H9 (cell line): ENCODE results near the gene HIF1A. TPM values are rescaled to one million over a fixed set of nuclear protein-coding genes. Genes with fewer than 3 reads are reported as not detected.
A peak's percentile ranks its signal among the peaks of the same experiment; 100 is the strongest.

ENCODE experiments used
- DNase-seq: peaks from one replicate; pipeline ENCODE4 v3.0.0-alpha.2; 2017
- H2AFZ ChIP-seq: one replicate; pipeline ENCODE4 v1.6.1; 2013; ENCODE audit warnings: mild to moderate bottlenecking, low read length, control low read depth, moderate library complexity
- H2AK5ac ChIP-seq: 2 replicates; pipeline ENCODE4 v1.6.1; 2013; ENCODE audit warnings: low read length, control low read depth, mixed read lengths; ENCODE audit not compliant: insufficient read length
- H2BK120ac ChIP-seq: one replicate; pipeline ENCODE4 v1.6.1; 2013; ENCODE audit warnings: low read depth, mild to moderate bottlenecking, low read length, control low read depth, inconsistent platforms; ENCODE audit not compliant: poor library complexity, severe bottlenecking
- H2BK12ac ChIP-seq: 2 replicates; pipeline ENCODE4 v1.6.1; 2013; ENCODE audit warnings: low read length, control low read depth, mixed read lengths, low read depth; ENCODE audit not compliant: insufficient read length
- H2BK15ac ChIP-seq: 2 replicates; pipeline ENCODE4 v1.6.1; 2013; ENCODE audit warnings: low read depth, low read length, control low read depth
- H2BK20ac ChIP-seq: one replicate; pipeline ENCODE4 v1.6.1; 2013; ENCODE audit warnings: low read depth, mild to moderate bottlenecking, low read length, control low read depth, inconsistent platforms; ENCODE audit not compliant: poor library complexity, severe bottlenecking
- H2BK5ac ChIP-seq: 2 replicates; pipeline ENCODE4 v1.6.1; 2013; ENCODE audit warnings: low read length, control low read depth, mixed read lengths; ENCODE audit not compliant: insufficient read length
- H3K14ac ChIP-seq: 2 replicates; pipeline ENCODE4 v1.6.1; 2013; ENCODE audit warnings: low read length, control low read depth; ENCODE audit not compliant: insufficient read depth
- H3K18ac ChIP-seq: 2 replicates; pipeline ENCODE4 v1.6.1; 2013; ENCODE audit warnings: low read depth, mild to moderate bottlenecking, mixed read lengths, low read length, control low read depth; ENCODE audit not compliant: insufficient read length
- H3K23ac ChIP-seq: 2 replicates; pipeline ENCODE4 v1.6.1; 2013; ENCODE audit warnings: low read length, control low read depth, mixed read lengths, low read depth; ENCODE audit not compliant: insufficient read length
- H3K23me2 ChIP-seq: 2 replicates; pipeline ENCODE4 v1.6.1; 2013; ENCODE audit warnings: low read depth, mild to moderate bottlenecking, mixed read lengths, low read length, control low read depth; ENCODE audit not compliant: insufficient read length, poor library complexity, severe bottlenecking
- H3K27ac ChIP-seq: 2 replicates; pipeline ENCODE4 v1.5.1; 2013; ENCODE audit warnings: low read length, control low read depth, mixed read lengths, low read depth; ENCODE audit not compliant: insufficient read length
- H3K27me3 ChIP-seq: 2 replicates; pipeline ENCODE4 v1.6.1; 2013; ENCODE audit warnings: low read length, control low read depth, inconsistent platforms; ENCODE audit not compliant: insufficient read depth
- H3K4ac ChIP-seq: 2 replicates; pipeline ENCODE4 v1.6.1; 2013; ENCODE audit warnings: low read depth, mild to moderate bottlenecking, control low read depth, inconsistent platforms, low read length, moderate library complexity
- H3K4me1 ChIP-seq: 2 replicates; pipeline ENCODE4 v1.6.1; 2013; ENCODE audit warnings: low read length, control low read depth, inconsistent platforms; ENCODE audit not compliant: insufficient read depth
- H3K4me2 ChIP-seq: 2 replicates; pipeline ENCODE4 v1.6.1; 2013; ENCODE audit warnings: low read length, control low read depth, mixed read lengths; ENCODE audit not compliant: insufficient read length, insufficient read depth
- H3K56ac ChIP-seq: 2 replicates; pipeline ENCODE4 v1.6.1; 2013; ENCODE audit warnings: low read depth, mild to moderate bottlenecking, mixed read lengths, low read length, control low read depth; ENCODE audit not compliant: insufficient read length
- H3K79me1 ChIP-seq: 2 replicates; pipeline ENCODE4 v1.6.1; 2013; ENCODE audit warnings: low read depth, mild to moderate bottlenecking, moderate library complexity, low read length, control low read depth, inconsistent platforms; ENCODE audit not compliant: insufficient read depth, poor library complexity, severe bottlenecking
- H3K79me2 ChIP-seq: 2 replicates; pipeline ENCODE4 v1.6.1; 2013; ENCODE audit warnings: low read length, control low read depth, inconsistent platforms; ENCODE audit not compliant: insufficient read depth
- H3K9ac ChIP-seq: 2 replicates; pipeline ENCODE4 v1.6.1; 2013; ENCODE audit warnings: low read length, control low read depth, mixed read lengths; ENCODE audit not compliant: insufficient read length; ENCODE audit errors: extremely low read depth
- H3K9me3 ChIP-seq: one replicate; pipeline ENCODE4 v1.6.1; 2013; ENCODE audit warnings: low read depth, low read length, inconsistent platforms; ENCODE audit not compliant: control insufficient read depth
- H3T11ph ChIP-seq: one replicate; pipeline ENCODE4 v1.6.1; 2013; ENCODE audit warnings: mild to moderate bottlenecking, low read length, control low read depth, inconsistent platforms
- H4K20me1 ChIP-seq: one replicate; pipeline ENCODE4 v1.6.1; 2013; ENCODE audit not compliant: control insufficient read depth, insufficient read length, insufficient read depth
- H4K5ac ChIP-seq: 2 replicates; pipeline ENCODE4 v1.6.1; 2013; ENCODE audit warnings: low read depth, mild to moderate bottlenecking, mixed read lengths, low read length, control low read depth; ENCODE audit not compliant: insufficient read length
- H4K8ac ChIP-seq: replicated peaks from 2 replicates; pipeline ENCODE4 v1.6.1; 2013; ENCODE audit warnings: low read length, control low read depth, mixed read lengths, low read depth; ENCODE audit not compliant: insufficient read length
- H4K91ac ChIP-seq: 2 replicates; pipeline ENCODE4 v1.6.1; 2013; ENCODE audit warnings: low read depth, mild to moderate bottlenecking, moderate library complexity, mixed read lengths, low read length, control low read depth; ENCODE audit not compliant: insufficient read length
- H3K27ac Mint-ChIP-seq, 3 experiments: 2 replicates in 2 of 3; 3 replicates in 1 of 3; pipeline ENCODE4 v1.8.0; 2020 to 2021; ENCODE audit warnings: mixed read lengths in 3 of 3, mild to moderate bottlenecking in 1 of 3, moderate library complexity in 1 of 3
- H3K27me3 Mint-ChIP-seq: 2 replicates; pipeline ENCODE4 v1.8.0; 2021; ENCODE audit warnings: low read depth, mild to moderate bottlenecking, moderate library complexity, mixed read lengths
- H3K36me3 Mint-ChIP-seq, 3 experiments: 2 replicates in 2 of 3; 3 replicates in 1 of 3; pipeline ENCODE4 v1.8.0; 2020 to 2021; ENCODE audit warnings: low read depth in 3 of 3, mixed read lengths in 3 of 3; ENCODE audit not compliant: insufficient read depth in 1 of 3
- H3K4me1 Mint-ChIP-seq, 2 experiments: 2 replicates each; pipeline ENCODE4 v1.8.0; 2020; ENCODE audit warnings: mixed read lengths in 2 of 2
- H3K4me3 Mint-ChIP-seq, 2 experiments: 2 replicates in 1 of 2; 3 replicates in 1 of 2; pipeline ENCODE4 v1.8.0; 2020 to 2021; ENCODE audit warnings: mild to moderate bottlenecking in 2 of 2, mixed read lengths in 2 of 2, moderate library complexity in 1 of 2
- H3K9me3 Mint-ChIP-seq, 2 experiments: 2 replicates in 1 of 2; 3 replicates in 1 of 2; pipeline ENCODE4 v1.8.0; 2020; ENCODE audit warnings: mild to moderate bottlenecking in 2 of 2, mixed read lengths in 2 of 2, moderate library complexity in 1 of 2
- WGBS: extraction: QIAGEN DNeasy Blood & Tissue Kit; methylation state at CpG from one replicate; pipeline ENCODE4 v1.1.7; 2013; ENCODE audit warnings: missing lambda C conversion rate, low lambda C conversion rate, mixed read lengths; ENCODE audit not compliant: insufficient read length; ENCODE audit errors: extremely low coverage; 5-methylcytosine and 5-hydroxymethylcytosine counted together
- total RNA-seq: library from RNA; stranded (reverse); gene quantifications from 2 replicates; pipeline ENCODE4 v1.2.1, GENCODE V29; 2021
- TF ChIP-seq, protein P1 (sequence below): fragments of 200-600 bp; sonication (generic); conservative IDR thresholded peaks from 3 replicates; pipeline ENCODE4 v1.8.0; 2021; ENCODE audit warnings: antibody characterized with exemption, mild to moderate bottlenecking

HIF1A gene
- total RNA-seq, 1 experiment from 2014 or later, result 154 TPM

DNA sequence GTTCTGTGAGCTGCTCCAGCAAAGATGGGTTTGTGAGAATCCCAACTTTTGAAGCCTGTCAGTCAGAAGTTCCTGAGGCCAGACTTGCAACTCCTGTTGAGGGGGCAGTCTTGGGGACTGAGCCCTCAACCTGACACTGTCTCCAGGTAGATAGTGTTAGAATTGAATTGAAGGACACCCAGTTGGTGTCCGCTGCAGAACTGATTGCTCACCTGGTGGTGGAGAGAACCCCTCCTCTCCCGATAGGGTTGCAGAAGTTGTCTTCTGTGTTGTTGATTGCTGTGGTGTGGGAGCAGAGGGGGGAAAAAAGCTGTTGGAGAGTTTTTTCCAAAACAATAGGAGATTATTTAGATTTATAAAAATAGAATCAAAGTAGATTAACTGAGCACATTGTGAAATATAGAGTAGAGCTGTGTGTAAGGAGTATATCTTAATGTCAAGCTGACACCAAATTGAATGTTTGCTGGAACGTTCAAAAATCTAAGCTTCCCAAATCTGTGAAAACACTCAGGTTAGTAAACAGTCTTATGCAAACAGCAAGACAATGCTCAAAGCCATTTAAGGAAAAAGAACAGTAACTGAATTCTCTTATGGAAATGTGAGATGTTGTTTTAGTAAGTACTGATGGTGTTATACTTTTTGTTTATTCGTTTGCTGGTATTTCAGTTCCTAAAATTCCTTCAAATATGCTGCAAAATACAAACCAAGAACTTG, 18.6 kb downstream of the HIF1A start:
- Histone ChIP-seq H3K9ac (no peak overlapping the region), H4K20me1 (no peaks in the 10 kb centered on the region), H2BK15ac (no peak overlapping the region), H3K27me3 (no peaks in the 10 kb centered on the region), H3K23ac (no peak overlapping the region), H2BK12ac (no peak overlapping the region), H3K4me1 (peaks cover 6% of the 10 kb centered on the region; the same call in 1 of the 2 replicates), H4K5ac (no peak overlapping the region), H2AFZ (no peak overlapping the region), H3T11ph (no peak overlapping the region), H2BK5ac (no peak overlapping the region), H3K4ac (no peak overlapping the region), H2BK20ac (no peak overlapping the region), H2AK5ac (no peak overlapping the region), H3K9me3 (no peaks in the 10 kb centered on the region), H3K4me2 (no peak overlapping the region), H4K91ac (no peak overlapping the region), H3K14ac (no peak overlapping the region), H3K18ac (no peak overlapping the region), H3K79me1 (no peaks in the 10 kb centered on the region), H3K23me2 (no peaks in the 10 kb centered on the region), H3K56ac (no peak overlapping the region), H4K8ac (no peak overlapping the region), H3K79me2 (peaks cover 74% of the 10 kb centered on the region), H3K27ac (no peak overlapping the region), H2BK120ac (no peak overlapping the region)
- TF ChIP-seq, protein P1, sequence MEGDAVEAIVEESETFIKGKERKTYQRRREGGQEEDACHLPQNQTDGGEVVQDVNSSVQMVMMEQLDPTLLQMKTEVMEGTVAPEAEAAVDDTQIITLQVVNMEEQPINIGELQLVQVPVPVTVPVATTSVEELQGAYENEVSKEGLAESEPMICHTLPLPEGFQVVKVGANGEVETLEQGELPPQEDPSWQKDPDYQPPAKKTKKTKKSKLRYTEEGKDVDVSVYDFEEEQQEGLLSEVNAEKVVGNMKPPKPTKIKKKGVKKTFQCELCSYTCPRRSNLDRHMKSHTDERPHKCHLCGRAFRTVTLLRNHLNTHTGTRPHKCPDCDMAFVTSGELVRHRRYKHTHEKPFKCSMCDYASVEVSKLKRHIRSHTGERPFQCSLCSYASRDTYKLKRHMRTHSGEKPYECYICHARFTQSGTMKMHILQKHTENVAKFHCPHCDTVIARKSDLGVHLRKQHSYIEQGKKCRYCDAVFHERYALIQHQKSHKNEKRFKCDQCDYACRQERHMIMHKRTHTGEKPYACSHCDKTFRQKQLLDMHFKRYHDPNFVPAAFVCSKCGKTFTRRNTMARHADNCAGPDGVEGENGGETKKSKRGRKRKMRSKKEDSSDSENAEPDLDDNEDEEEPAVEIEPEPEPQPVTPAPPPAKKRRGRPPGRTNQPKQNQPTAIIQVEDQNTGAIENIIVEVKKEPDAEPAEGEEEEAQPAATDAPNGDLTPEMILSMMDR, result no peak; the same call in 2 of the 3 replicates
- Mint-ChIP-seq H3K4me1 (peaks cover 68 to 73% of the 10 kb centered on the region in 2 experiments), H3K9me3 (no peaks in the 10 kb centered on the region), H3K27ac (peak overlapping the region; percentile 32 to 85 (median 65); a peak in 6 of 7 replicates), H3K27me3 (no peaks in the 10 kb centered on the region), H3K36me3 (no peaks in the 10 kb centered on the region; a peak in 1 of 7 replicates), H3K4me3 (peak overlapping the region in 1 of 2 experiments; percentile 55; a peak in 3 of 5 replicates)
- no CpG with 5 or more reads among the region's 4 CpGs for WGBS
- no peak for DNase-seq
